Mesodermal cell (in vitro differentiated cells): ENCODE data around the gene BSND.
"Not testable (repeated sequence)": the region's sequence is repeated elsewhere in the genome, so short reads cannot be mapped to it uniquely, and the experiment has no call there.

Experiments used
- H3K27ac ChIP-seq: 2 replicates; pipeline ENCODE4 v1.7.0; 2013; ENCODE audit warnings: mild to moderate bottlenecking, low read depth, low read length, moderate library complexity; ENCODE audit not compliant: severe bottlenecking
- H3K36me3 ChIP-seq: 2 replicates; pipeline ENCODE4 v1.7.1; 2013; ENCODE audit warnings: mild to moderate bottlenecking, low read length, moderate library complexity; ENCODE audit not compliant: control insufficient read depth, insufficient read depth
- H3K4me1 ChIP-seq: one replicate; pipeline ENCODE4 v1.7.1; 2013; ENCODE audit warnings: mild to moderate bottlenecking, low read length; ENCODE audit not compliant: insufficient read depth, control insufficient read depth, poor library complexity, severe bottlenecking
- H3K4me3 ChIP-seq: 2 replicates; pipeline ENCODE4 v1.7.0; 2013; ENCODE audit warnings: low read length, control low read depth, mild to moderate bottlenecking; ENCODE audit not compliant: insufficient read depth, poor library complexity, severe bottlenecking; ENCODE audit errors: extremely low read depth
- H3K9me3 ChIP-seq: 2 replicates; pipeline ENCODE4 v1.7.1; 2013; ENCODE audit warnings: mild to moderate bottlenecking, low read length, moderate library complexity; ENCODE audit not compliant: control insufficient read depth
- WGBS, 2 experiments: methylation state at CpG; one replicate each; pipeline ENCODE4 v1.1.5; 2013; ENCODE audit warnings: missing lambda C conversion rate in 2 of 2; ENCODE audit not compliant: insufficient coverage in 2 of 2; 5-methylcytosine and 5-hydroxymethylcytosine counted together

BSND gene

GRCh38 chr1:54962612-54963395 is 35.9 kb upstream of the BSND start:
- Histone ChIP-seq H3K4me1 (peaks cover 9% of the 10 kb centered on the region), H3K9me3 (peaks cover 17% of the 10 kb centered on the region), H3K36me3 (no peaks in the 10 kb centered on the region), H3K4me3 (no peak overlapping the region), H3K27ac (no peak overlapping the region)
- 49 to 76% methylated on average over 2 of the region's 4 CpGs for WGBS, 2 experiments

GRCh38 chr1:54963829-54964228 is 34.9 kb upstream of the BSND start:
- H3K4me1 ChIP-seq, H3K27ac ChIP-seq, H3K9me3 ChIP-seq, H3K4me3 ChIP-seq, H3K36me3 ChIP-seq: not testable (repeated sequence)
- 89 to 91% methylated on average over 4 to 5 of the region's 5 CpGs for WGBS, 2 experiments

- Histone ChIP-seq H3K4me1 (peaks cover 9% of the 10 kb centered on the region), H3K27ac (no peak overlapping the region), H3K36me3 (no peaks in the 10 kb centered on the region), H3K4me3 (no peak overlapping the region), H3K9me3 (no peaks in the 10 kb centered on the region)
- 88 to 94% methylated on average over 6 to 7 of the region's 7 CpGs for WGBS, 2 experiments
These were observed 33.0 kb upstream of the BSND start for GRCh38 chr1:54965624-54966340.

GRCh38 chr1:54967372-54967771 is 31.4 kb upstream of the BSND start:
- 81 to 83% methylated on average over 3 to 5 of the region's 5 CpGs for WGBS, 2 experiments
- Histone ChIP-seq H3K4me1 (peaks cover 9% of the 10 kb centered on the region), H3K36me3 (no peaks in the 10 kb centered on the region)

DNA sequence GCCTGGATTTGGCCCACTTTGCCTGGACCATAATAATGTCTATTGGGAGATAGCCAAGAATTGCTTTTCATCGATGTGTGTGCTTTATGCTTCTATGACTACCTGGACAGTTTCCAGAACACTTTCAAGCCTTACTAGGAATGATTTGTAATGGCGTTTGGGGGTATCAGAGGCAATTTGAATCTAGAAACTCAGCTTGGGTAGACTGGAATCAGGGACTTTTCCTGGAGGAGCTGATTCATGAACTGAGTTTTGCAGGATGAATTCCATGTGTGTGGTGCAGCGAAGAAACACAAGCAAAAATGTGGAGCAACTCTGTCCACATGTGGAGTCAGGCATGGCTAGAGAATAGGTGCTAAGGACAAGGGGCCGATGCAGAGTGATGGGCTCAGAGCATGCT is 30.2 kb upstream of the BSND start:
- H3K4me1 ChIP-seq, result peaks cover 15% of the 10 kb centered on the region
- H3K4me3 ChIP-seq, result no peak overlapping the region
- no peak overlapping the region for H3K27ac ChIP-seq
- WGBS, 2 experiments, result 47 to 65% methylated on average over 2 to 3 of the region's 4 CpGs
- H3K9me3 ChIP-seq, result no peaks in the 10 kb centered on the region
- no peaks in the 10 kb centered on the region for H3K36me3 ChIP-seq

More at GRCh38 chr1:54967372-54967771, 31.4 kb upstream of the BSND start:
- no peak overlapping the region for H3K27ac ChIP-seq
- no peaks in the 10 kb centered on the region for H3K9me3 ChIP-seq
- H3K4me3 ChIP-seq, result no peak overlapping the region

DNA sequence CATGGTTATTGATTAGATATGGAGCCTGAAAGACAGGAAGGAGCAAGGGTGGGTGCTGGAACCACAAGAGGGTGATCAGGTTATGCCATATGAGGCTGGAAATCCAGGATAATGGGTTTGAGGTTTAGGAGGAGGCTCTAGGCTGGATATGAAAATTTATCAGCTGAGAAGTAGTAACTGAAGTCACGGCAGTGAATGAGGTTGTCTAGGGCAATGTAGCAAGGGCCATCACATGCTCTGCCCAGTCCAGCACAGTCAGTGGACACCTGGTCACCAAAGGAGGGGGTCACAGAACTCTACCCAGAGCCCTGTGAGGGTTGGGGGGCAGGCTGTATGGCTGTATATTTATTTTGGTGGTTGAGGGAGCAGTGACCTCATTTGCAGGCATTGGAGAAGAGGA is 28.9 kb upstream of the BSND start:
- no peak overlapping the region for H3K27ac ChIP-seq
- no peaks in the 10 kb centered on the region for H3K9me3 ChIP-seq
- 100% methylated on average over 1 of the region's 1 CpG for WGBS, 2 experiments
- peaks cover 16% of the 10 kb centered on the region for H3K4me1 ChIP-seq
- H3K36me3 ChIP-seq, result no peaks in the 10 kb centered on the region
- H3K4me3 ChIP-seq, result no peak overlapping the region

DNA sequence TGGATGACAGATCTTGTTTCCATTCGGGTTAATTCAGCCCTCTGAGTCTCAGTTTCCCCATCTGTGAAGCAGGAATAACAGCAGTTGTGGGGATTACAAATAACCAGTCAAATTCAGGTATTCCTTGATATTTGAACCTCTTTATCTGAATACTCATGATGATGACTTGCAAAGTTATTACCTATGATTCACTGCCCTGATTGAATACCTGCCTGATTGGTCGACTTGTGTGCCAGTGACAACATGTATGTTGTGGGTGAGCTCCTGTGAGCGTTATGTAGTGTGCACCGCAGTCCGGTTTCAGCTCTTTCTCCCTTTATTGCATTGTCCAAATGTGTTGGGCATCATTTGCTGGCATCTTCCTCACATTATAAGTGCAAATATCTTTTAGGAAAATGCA is 27.8 kb upstream of the BSND start:
- H3K9me3 ChIP-seq, result no peaks in the 10 kb centered on the region
- peaks cover 16% of the 10 kb centered on the region for H3K4me1 ChIP-seq
- H3K27ac ChIP-seq, result no peak overlapping the region
- no peak overlapping the region for H3K4me3 ChIP-seq
- H3K36me3 ChIP-seq, result no peaks in the 10 kb centered on the region
- 100% methylated on average over 2 of the region's 5 CpGs for WGBS, 2 experiments

DNA sequence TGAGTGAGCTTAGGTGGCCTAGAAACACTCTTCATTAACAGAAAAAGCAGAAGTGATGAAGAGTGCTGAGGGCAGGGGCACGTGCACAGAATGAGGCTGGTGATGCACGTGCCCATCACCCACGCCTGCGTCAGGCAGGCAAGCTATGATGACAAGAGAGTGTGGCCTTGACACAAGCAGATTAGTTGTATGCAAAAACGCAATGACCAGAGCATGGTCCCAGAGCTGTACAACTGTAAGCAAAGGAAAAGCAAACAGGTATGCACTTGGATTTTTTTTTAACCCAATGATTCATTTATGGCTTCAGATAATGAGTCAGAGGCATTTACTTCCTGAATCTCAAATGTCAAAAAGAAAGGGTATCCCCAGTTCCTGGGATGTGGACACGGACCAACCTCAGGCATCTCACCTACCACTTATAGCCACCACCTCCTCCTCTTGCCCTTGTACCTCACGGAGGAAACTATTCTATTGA is 27.4 kb upstream of the BSND start:
- no peaks in the 10 kb centered on the region for H3K36me3 ChIP-seq
- H3K9me3 ChIP-seq, result no peaks in the 10 kb centered on the region
- H3K4me3 ChIP-seq, result no peak overlapping the region
- WGBS, 2 experiments, result 89 to 93% methylated on average over 5 of the region's 7 CpGs
- peaks cover 16% of the 10 kb centered on the region for H3K4me1 ChIP-seq
- no peak overlapping the region for H3K27ac ChIP-seq

DNA sequence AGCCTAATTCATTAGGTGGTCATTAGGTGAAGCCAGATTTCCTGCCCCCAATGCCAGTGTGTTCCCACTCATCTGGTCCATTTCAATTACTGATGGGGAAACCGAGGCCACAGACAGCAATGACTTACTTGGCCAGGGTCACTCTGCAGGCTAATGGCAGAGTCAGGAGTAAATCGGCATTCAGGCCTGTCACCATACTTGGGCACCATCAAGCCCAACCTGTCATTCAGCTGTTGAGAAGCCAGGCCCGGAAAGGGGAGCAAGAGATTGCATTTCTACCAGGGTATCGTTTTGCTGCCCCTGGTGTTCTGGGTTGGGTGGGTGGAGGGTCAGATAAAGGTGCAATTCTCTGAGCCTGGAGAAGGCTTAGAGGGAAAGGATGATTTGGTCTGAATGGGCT is 26.3 kb upstream of the BSND start:
- H3K27ac ChIP-seq, result no peak overlapping the region
- WGBS, 2 experiments, result 94% methylated on average over 2 to 4 of the region's 4 CpGs

GRCh38 chr1:54973205-54973921 is 25.4 kb upstream of the BSND start:
- Histone ChIP-seq H3K27ac (peak overlapping the region; percentile 33), H3K4me1 (peaks cover 7% of the 10 kb centered on the region), H3K4me3 (no peak overlapping the region), H3K36me3 (no peaks in the 10 kb centered on the region), H3K9me3 (no peaks in the 10 kb centered on the region)
- WGBS, 2 experiments, result 31 to 38% methylated on average over 4 to 5 of the region's 5 CpGs

More for the DNA sequence above, 26.3 kb upstream of the BSND start:
- H3K36me3 ChIP-seq, result no peaks in the 10 kb centered on the region
- H3K4me1 ChIP-seq, result peaks cover 7% of the 10 kb centered on the region
- no peak overlapping the region for H3K4me3 ChIP-seq
- no peaks in the 10 kb centered on the region for H3K9me3 ChIP-seq
